Sigmoid colon (tissue), 7 donors: ENCODE results near the gene SCUBE3. TPM values are rescaled to one million over a fixed set of nuclear protein-coding genes. Genes with fewer than 3 reads are reported as not detected.

Source experiments
- DNase-seq: peaks from one replicate; pipeline ENCODE4 v3.0.0-alpha.2; 2019
- H3K27ac ChIP-seq, 4 donors: fragments of 200-600 bp; sonication (generic); one replicate each; pipeline ENCODE4 v1.5.1; 2016 to 2019; ENCODE audit warnings: mild to moderate bottlenecking in 1 of 4
- H3K27me3 ChIP-seq, 3 donors: fragments of 200-600 bp; sonication (generic); one replicate each; pipeline ENCODE4 v1.5.1; 2019; ENCODE audit warnings: mild to moderate bottlenecking in 1 of 3
- H3K36me3 ChIP-seq, 4 donors: fragments of 200-600 bp; sonication (generic); one replicate each; pipeline ENCODE4 v1.5.1; 2016 to 2019
- H3K4me1 ChIP-seq, 4 donors: fragments of 200-600 bp; sonication (generic); one replicate each; pipeline ENCODE4 v1.5.1; 2017 to 2019
- H3K4me3 ChIP-seq, 4 donors: fragments of 200-600 bp; sonication (generic); one replicate each; pipeline ENCODE4 v1.5.1; 2017 to 2019; ENCODE audit warnings: mild to moderate bottlenecking in 2 of 4, moderate library complexity in 1 of 4
- H3K9me3 ChIP-seq, 4 donors: fragments of 200-600 bp in 3 of 4; sonication (generic) in 3 of 4; one replicate each; pipeline versions ENCODE4 v1.5.1 to v1.6.1; 2013 to 2019
- EP300 ChIP-seq, 4 donors: sonication (generic); formaldehyde crosslinking; IDR thresholded peaks; one replicate each; pipeline ENCODE4 v1.6.1; 2017; ENCODE audit warnings: antibody characterized with exemption in 4 of 4
- POLR2A ChIP-seq, 2 donors: fragments of 450-650 bp; IDR thresholded peaks; one replicate each; pipeline ENCODE4 v1.6.1; 2016; ENCODE audit warnings: antibody characterized with exemption in 2 of 2, mild to moderate bottlenecking in 2 of 2, moderate library complexity in 2 of 2
- POLR2AphosphoS5 ChIP-seq, 4 donors: sonication (generic); formaldehyde crosslinking; IDR thresholded peaks; one replicate each; pipeline ENCODE4 v1.6.1; 2017; ENCODE audit warnings: antibody characterized with exemption in 4 of 4
- WGBS, 2 donors: extraction: QIAGEN DNeasy Blood & Tissue Kit; methylation state at CpG; one replicate each; pipeline ENCODE4 v1.1.7; 2013; 5-methylcytosine and 5-hydroxymethylcytosine counted together
- intact Hi-C: fragments of 100-400 bp; cut with DNase I; formaldehyde crosslinking; loops from one replicate; pipeline ENCODE4 v1.15.1; 2023
- polyA plus RNA-seq, 3 donors: library from polyadenylated mRNA; stranded (reverse); fragments of 200-250 nt; gene quantifications; one replicate each; pipeline ENCODE4 v1.2.3, GENCODE V29; 2013
- total RNA-seq, 4 donors: library from RNA; depleted of rRNA; stranded (reverse); fragments of >200 nt; gene quantifications; one replicate each; pipeline ENCODE4 v1.1.0, GENCODE V29; 2016
- TF ChIP-seq, protein P1 (sequence below), 4 experiments: fragments of 450-650 bp in 3 of 4; fragments of 200-600 bp in 1 of 4; IDR thresholded peaks; one replicate each; pipeline ENCODE4 v1.5.1; 2016 to 2019; ENCODE audit warnings: antibody characterized with exemption in 4 of 4, mild to moderate bottlenecking in 3 of 4, moderate library complexity in 2 of 4
- donor health status: healthy with polysubstance abuse.
- donor health status: Bipolar disorder and iron deficiency.
- donor health status: healthy.

SCUBE3 gene
- total and polyA plus RNA-seq, 7 donors = 0.29 to 12.7 (median 4.9) TPM; not detected in 2

GRCh38 chr6:35183281-35183680 is 30.5 kb upstream of the SCUBE3 start:
- TF ChIP-seq POLR2A (IDR thresholded peaks at IDR 0.05) (no peak), EP300 (IDR thresholded peaks at IDR 0.05) (no peak), POLR2AphosphoS5 (IDR thresholded peaks at IDR 0.05) (no peak)
- TF ChIP-seq, protein P1, sequence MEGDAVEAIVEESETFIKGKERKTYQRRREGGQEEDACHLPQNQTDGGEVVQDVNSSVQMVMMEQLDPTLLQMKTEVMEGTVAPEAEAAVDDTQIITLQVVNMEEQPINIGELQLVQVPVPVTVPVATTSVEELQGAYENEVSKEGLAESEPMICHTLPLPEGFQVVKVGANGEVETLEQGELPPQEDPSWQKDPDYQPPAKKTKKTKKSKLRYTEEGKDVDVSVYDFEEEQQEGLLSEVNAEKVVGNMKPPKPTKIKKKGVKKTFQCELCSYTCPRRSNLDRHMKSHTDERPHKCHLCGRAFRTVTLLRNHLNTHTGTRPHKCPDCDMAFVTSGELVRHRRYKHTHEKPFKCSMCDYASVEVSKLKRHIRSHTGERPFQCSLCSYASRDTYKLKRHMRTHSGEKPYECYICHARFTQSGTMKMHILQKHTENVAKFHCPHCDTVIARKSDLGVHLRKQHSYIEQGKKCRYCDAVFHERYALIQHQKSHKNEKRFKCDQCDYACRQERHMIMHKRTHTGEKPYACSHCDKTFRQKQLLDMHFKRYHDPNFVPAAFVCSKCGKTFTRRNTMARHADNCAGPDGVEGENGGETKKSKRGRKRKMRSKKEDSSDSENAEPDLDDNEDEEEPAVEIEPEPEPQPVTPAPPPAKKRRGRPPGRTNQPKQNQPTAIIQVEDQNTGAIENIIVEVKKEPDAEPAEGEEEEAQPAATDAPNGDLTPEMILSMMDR (IDR thresholded peaks at IDR 0.05) = no peak
- H3K36me3 ChIP-seq = no peaks in the 10 kb centered on the region
- H3K4me1 ChIP-seq = peaks cover 0 to 38% (median 26%) of the 10 kb centered on the region in 4 donors
- H3K9me3 ChIP-seq = no peaks in the 10 kb centered on the region
- WGBS, 2 donors = 96 to 97% methylated on average over 2 of the region's 2 CpGs
- DNase-seq = no peak
- intact Hi-C loops = no loop called here
- H3K4me3 ChIP-seq = no peak overlapping the region
- no peaks in the 10 kb centered on the region for H3K27me3 ChIP-seq
- no peak overlapping the region for H3K27ac ChIP-seq

GRCh38 chr6:35183935-35184334 is 29.8 kb upstream of the SCUBE3 start:
- Histone ChIP-seq H3K4me1 (peaks cover 0 to 37% (median 26%) of the 10 kb centered on the region in 4 donors), H3K36me3 (no peaks in the 10 kb centered on the region), H3K27ac (no peak overlapping the region), H3K9me3 (no peaks in the 10 kb centered on the region), H3K4me3 (no peak overlapping the region), H3K27me3 (no peaks in the 10 kb centered on the region)
- no peak for TF ChIP-seq POLR2AphosphoS5 (IDR thresholded peaks at IDR 0.05)
- TF ChIP-seq EP300 (IDR thresholded peaks at IDR 0.05) = no peak
- TF ChIP-seq, protein P1 (IDR thresholded peaks at IDR 0.05) = no peak
- no peak for TF ChIP-seq POLR2A (IDR thresholded peaks at IDR 0.05)
- WGBS, 2 donors = 87 to 89% methylated on average over 2 of the region's 2 CpGs
- DNase-seq = no peak
- intact Hi-C loops = no loop called here

- no peak overlapping the region for H3K4me3 ChIP-seq
- H3K4me1 ChIP-seq = peaks cover 0 to 29% (median 26%) of the 10 kb centered on the region in 4 donors
- H3K9me3 ChIP-seq = no peaks in the 10 kb centered on the region
- WGBS, 2 donors = 71 to 76% methylated on average over 9 of the region's 9 CpGs
- no peak overlapping the region for H3K27ac ChIP-seq
- no peak for DNase-seq
- H3K27me3 ChIP-seq = no peaks in the 10 kb centered on the region
- no peaks in the 10 kb centered on the region for H3K36me3 ChIP-seq
- intact Hi-C loops = no loop called here
- TF ChIP-seq POLR2AphosphoS5 (IDR thresholded peaks at IDR 0.05) (no peak), EP300 (IDR thresholded peaks at IDR 0.05) (no peak), POLR2A (IDR thresholded peaks at IDR 0.05) (no peak)
- TF ChIP-seq, protein P1 (IDR thresholded peaks at IDR 0.05) = no peak
These were observed 29.0 kb upstream of the SCUBE3 start for GRCh38 chr6:35184580-35185301.

- TF ChIP-seq, protein P1 (IDR thresholded peaks at IDR 0.05) = no peak
- TF ChIP-seq EP300 (IDR thresholded peaks at IDR 0.05) = no peak
- TF ChIP-seq POLR2AphosphoS5 (IDR thresholded peaks at IDR 0.05) = no peak
- no peak for TF ChIP-seq POLR2A (IDR thresholded peaks at IDR 0.05)
- Histone ChIP-seq H3K36me3 (no peaks in the 10 kb centered on the region), H3K27me3 (no peaks in the 10 kb centered on the region), H3K9me3 (no peaks in the 10 kb centered on the region), H3K27ac (no peak overlapping the region), H3K4me1 (peaks cover 0 to 25% (median 23%) of the 10 kb centered on the region in 4 donors), H3K4me3 (no peak overlapping the region)
- 36 to 47% methylated on average over 6 of the region's 6 CpGs for WGBS, 2 donors
- DNase-seq = no peak
- intact Hi-C loops = no loop called here
These were observed 28.5 kb upstream of the SCUBE3 start for GRCh38 chr6:35185302-35185681.
